ENCODE results near the gene MFSD6L.

MFSD6L gene

DNA sequence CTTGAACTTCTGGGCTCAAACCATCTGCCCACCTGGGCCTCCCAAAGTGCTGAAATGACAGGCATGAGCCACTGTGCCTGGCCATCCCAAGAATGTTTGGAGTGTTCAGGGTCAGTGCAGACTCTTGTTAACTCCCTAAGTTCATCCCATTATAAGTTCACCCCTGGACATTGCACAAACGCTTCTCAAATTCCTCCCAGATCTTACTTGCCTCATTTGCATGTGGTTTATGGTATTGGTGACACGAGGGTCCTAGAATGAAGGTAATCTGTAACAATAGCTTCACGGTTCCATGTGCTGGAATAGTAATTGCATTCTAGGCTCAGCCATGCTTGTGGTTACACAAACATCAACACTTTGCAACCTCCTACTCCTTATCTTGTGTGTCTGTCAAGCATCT lies 49.5 kb downstream of the MFSD6L start:
- Histone ChIP-seq H3K36me3 (ENCODE audit: control insufficient read depth, insufficient read depth, low read length) (no peaks in the 10 kb centered on the region), H3K4me1 (ENCODE audit: control insufficient read depth, insufficient read depth, low read length) (peaks cover 6% of the 10 kb centered on the region), H3K27me3 (ENCODE audit: control insufficient read depth, insufficient read depth, low read length) (peaks cover 4% of the 10 kb centered on the region), H3K4me3 (ENCODE audit: low read length) (no peak overlapping the region), H3K9ac (ENCODE audit: low read length) (no peak overlapping the region), H3K9me3 (ENCODE audit: control insufficient read depth, low read length) (no peaks in the 10 kb centered on the region)

- H3K27me3 ChIP-seq (ENCODE audit: control insufficient read depth, insufficient read depth, low read length) = peaks cover 4% of the 10 kb centered on the region
- peaks cover 6% of the 10 kb centered on the region for H3K4me1 ChIP-seq (ENCODE audit: control insufficient read depth, insufficient read depth, low read length)
- no peak overlapping the region for H3K4me3 ChIP-seq (ENCODE audit: low read length)
- H3K9me3 ChIP-seq (ENCODE audit: control insufficient read depth, low read length) = no peaks in the 10 kb centered on the region
- H3K36me3 ChIP-seq (ENCODE audit: control insufficient read depth, insufficient read depth, low read length) = no peaks in the 10 kb centered on the region
- H3K9ac ChIP-seq (ENCODE audit: low read length) = no peak overlapping the region
Observed at GRCh38 chr17:8747742-8748141, 51.4 kb downstream of the MFSD6L start.

All from mucosa of stomach (tissue), 1 donor.